Caki2 (cell line): Measurements from ENCODE around the gene XRCC3. TPM values are rescaled to one million over a fixed set of nuclear protein-coding genes. Genes with fewer than 3 reads are reported as not detected.

Experiments
- DNase-seq: peaks from one replicate; pipeline ENCODE4 v3.0.0-alpha.2; 2015; ENCODE audit warnings: low read depth
- in situ Hi-C: cut with HindIII; loops from 2 replicates; pipeline ENCODE4 v1.10.0; 2016; ENCODE audit warnings: low sequenced_read_pairs, low pct_unique_long_range_greater_than_20kb, mixed read lengths
- total RNA-seq: library from RNA; depleted of rRNA; stranded (reverse); fragments of >200 nt; shearing (Covaris generic); gene quantifications from 2 replicates; pipeline ENCODE4 v1.2.3, GENCODE V29; 2014; ENCODE audit warnings: low replicate concordance

XRCC3 gene
- total RNA-seq, 1 experiment from 2014 or later: 50.0 TPM

DNA sequence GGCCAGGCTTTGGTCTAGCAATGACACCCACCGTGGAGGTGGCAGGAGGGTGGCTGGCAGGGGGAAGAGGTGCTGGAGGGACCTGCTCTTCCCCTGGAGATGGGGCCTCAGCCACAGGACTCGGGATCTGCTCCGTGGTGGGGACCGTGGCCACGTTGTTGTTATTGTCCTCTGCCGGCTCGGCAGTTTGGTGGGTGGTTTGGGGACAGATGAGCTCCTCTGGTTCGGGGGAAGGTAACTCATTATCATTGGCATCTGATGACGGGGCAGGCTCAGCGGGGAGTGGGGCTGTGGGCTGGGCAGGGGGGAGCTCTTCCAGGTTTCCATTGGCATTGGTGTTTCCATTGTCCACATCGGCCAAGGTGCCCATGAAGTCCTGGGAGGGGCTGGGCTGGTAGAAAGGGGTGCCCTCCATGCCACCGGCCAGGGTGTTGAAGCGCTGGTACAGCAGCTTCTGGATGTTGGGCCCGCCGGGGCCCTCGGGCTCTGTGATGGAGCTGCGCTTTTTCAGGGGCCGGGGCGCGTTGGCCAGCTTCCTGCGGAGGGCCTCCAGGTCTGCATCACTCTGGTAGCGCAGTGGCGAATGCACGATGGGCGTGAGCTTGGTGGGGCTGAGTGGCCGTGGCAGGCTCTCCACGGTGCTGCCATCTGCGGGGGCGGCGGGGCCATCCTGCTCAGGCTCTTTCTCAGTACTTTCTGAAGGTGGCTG lies 24.7 kb upstream of the XRCC3 start:
- DNase-seq: no peak
- in situ Hi-C loops: no loop called here

DNA sequence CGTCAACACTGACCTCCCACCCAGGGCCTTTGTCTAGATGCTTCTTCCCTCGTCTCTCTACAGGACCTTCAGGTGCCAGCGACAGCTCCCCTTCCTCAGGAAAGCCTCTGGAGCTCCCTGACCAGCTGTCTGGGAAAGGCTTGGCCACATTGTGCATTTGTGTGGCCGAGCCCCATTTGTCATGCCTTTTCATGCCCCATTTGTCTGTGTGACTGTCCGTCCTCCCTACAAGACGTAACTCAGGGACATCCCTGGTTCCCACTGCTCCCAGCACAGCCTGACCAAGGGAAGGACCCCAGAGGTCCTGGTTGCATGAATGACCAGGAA lies 24.2 kb upstream of the XRCC3 start:
- in situ Hi-C loops: no loop called here
- DNase-seq: no peak

DNA sequence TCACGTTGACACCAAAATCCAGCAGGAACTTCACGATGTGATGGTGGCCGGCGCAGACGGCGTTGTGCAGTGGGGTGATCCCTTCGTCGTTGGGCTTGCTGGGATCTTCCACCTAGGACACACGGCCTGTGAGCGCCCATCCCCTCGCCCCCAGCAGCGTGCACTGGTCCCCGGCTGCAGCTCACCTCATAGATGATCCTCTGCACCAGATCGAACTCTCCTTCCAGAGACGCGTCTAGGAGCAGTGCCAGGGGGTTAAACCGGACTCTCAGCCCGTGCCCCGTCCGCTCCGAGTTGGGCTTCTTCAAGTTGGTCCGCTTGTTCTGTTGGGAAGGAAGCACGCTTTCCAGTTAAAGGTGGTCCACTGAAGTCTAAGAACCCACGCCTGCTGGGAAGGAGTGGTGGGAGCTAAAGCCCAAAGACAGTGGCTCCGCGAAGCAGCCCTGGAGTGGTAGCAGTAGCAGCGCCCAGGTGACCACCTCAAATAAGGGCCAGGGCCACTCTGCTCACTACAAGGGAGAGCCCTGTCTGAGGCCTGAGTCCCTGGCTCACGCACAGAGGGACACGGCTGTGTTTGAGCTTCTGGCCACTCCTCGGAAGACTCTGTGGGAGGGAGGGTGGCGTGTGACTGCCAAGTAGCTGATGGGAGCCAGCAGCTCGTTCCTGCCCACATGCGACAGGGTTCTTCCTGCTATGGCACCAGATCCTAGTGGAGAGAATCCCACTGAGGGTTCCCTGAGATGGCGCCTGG lies 23.6 kb upstream of the XRCC3 start:
- in situ Hi-C loops: no loop called here
- no peak for DNase-seq

DNA sequence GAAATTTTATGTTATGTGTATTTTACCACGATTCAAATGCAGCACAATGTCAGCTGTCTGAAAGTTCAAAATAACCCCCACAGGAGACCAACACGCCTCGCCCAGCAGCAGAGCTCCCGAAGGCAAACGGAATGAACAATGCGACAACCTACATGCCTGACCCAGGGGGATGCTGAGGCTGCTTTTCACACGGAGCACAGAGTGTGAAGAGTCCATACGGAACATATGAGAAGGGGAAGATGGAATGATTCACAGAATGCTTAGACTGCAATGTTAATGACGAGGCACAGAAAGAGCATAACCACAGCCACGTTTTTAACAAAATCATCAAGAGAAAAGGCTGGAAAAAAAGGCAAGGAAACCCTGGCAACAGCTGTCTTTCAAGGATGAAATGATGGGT lies 22.9 kb upstream of the XRCC3 start:
- in situ Hi-C loops: no loop called here
- DNase-seq: no peak

DNA sequence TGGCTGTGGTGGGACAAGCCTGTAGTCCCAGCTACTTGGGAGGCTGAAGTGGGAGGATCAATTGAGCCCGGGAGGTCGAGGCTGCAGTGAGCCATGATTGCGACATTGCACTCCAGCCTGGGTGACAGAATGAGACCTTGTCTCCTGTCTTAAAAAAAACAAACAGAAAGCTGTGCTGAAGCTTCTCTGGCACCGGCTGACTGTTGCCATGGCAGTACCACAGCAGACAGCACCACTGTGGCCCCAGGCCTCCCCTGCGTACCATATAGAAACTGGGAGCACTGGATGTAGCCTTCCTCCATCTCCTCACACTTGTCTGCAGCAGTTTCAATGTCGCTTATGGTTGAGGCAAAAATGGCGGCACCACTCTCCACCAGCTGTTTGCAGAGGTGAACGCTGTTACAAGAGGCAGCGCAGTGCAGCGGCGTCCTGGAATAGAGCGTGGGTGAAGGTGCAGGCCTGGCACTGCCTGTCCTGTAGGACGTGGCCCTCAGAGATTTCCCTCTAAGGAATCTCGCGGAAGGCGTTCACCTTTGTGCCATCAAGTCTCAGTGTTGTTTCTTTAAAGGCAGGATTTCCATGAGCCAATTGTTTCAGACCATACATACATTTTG lies 22.3 kb upstream of the XRCC3 start:
- in situ Hi-C loops: no loop called here
- DNase-seq: no peak

DNA sequence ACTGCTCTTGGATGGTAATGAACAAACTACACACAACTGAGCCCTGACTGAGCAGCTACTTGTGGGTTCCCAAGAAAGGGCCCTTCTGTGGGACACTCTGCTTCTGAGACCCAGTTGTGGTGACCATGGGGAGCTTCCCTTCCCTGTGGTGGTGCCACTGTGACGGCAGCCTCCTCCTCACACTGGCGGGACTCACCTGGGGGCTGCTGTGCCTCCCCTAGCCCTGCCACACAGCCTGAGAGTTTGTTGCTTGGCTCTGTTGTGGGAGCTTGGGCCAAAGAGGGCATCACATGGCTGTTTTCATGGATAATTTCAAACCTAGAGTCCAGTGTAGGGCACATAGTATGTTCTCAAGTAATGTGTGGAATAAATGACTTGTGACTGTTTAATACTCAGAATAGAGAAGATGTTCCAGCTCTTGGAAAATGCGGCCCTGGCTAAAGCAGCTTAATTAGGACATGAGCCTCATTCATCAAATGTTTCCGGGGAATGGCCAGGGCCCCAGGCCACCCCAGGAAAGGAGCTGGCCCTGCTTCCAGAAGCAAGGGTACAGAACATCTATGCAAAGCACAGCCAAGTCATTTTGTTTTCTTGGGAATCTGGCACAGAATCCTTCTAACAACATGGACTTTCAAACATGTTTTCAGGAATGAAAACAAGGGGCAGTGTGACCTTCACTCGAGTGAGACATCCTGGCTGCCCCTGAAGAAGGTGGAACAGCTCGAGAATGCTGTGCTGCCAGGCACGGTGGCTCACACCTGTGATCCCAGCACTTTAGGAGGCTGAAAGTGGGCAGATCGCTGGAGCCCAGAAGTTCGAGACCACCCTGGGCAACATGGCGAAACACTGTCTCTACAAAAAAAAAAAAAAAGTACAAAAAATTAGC lies 21.5 kb upstream of the XRCC3 start:
- in situ Hi-C loops: no loop called here
- no peak for DNase-seq

DNA sequence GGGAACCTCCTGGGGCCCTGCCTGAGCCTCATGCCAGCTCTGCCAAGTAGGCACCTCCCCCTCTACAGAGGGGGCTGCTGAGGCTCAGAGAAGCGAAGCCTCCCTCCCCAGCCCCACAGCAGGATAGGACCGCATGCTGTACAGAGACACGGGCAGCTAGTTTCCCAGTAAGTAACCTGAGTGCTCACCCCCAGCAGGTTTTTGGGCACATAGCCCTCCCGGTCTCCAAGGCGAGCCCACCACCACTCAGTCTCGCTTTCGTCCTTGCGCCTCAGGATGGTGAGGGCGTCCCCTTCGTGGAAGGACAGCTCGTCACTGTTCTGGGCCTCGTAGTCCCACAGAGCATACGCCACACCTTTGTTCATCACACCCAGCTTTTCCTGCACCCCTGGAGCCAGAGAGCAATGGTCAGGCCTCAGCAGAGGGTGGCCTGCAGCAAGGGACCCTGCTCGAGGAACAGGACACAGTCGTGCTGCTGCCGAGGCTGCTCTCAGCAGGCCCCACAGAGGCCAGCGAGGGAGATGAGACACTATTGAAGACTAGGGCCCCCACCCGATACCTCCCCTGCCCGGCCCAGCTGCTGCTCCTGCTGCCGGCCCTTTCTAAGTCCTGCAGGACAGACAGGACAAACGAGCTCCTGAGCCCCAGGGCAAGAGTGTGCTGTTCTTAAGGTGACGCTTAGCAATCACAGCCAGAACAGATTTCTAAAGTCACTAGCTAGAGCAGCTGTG lies 20.7 kb upstream of the XRCC3 start:
- DNase-seq: no peak
- in situ Hi-C loops: no loop called here

DNA sequence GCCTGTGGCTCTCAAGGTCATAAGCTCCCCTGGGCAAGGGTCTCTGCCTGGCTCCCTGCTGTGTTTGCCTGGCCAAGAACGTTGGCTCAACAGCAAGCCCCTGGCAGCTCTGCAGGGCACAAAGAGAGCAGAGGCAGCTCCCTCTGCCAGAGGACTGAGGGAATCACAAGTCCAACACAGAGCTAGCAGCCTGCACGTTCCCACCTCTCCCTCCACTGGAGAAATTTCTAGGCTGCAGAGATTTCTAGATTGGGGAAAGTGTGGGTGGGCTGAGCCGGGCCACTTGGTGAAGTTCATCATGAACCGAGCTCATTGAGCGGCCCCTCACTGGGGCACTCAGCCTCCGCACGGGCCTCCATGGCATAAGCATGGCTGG lies 20.2 kb upstream of the XRCC3 start:
- in situ Hi-C loops: no loop called here
- no peak for DNase-seq

DNA sequence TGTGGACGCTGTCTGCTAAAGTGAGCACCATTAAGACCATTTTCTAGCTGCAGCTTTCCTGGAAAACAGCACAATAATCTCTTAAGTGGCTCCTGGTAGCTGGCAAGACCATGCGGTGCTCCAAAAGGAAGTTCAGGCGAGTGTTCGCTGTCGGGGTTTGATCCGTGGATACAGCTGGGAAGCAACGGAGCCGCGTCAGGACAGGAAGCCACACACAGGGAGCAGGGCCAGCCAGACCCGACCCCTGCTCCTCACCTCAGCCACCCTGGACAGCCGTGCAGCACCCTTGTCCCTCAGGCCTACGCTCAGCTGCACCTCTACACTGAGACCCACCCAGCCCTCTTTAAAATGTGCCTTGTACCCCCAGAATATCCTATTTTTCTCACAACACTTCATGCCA lies 19.8 kb upstream of the XRCC3 start:
- no peak for DNase-seq
- in situ Hi-C loops: no loop called here

DNA sequence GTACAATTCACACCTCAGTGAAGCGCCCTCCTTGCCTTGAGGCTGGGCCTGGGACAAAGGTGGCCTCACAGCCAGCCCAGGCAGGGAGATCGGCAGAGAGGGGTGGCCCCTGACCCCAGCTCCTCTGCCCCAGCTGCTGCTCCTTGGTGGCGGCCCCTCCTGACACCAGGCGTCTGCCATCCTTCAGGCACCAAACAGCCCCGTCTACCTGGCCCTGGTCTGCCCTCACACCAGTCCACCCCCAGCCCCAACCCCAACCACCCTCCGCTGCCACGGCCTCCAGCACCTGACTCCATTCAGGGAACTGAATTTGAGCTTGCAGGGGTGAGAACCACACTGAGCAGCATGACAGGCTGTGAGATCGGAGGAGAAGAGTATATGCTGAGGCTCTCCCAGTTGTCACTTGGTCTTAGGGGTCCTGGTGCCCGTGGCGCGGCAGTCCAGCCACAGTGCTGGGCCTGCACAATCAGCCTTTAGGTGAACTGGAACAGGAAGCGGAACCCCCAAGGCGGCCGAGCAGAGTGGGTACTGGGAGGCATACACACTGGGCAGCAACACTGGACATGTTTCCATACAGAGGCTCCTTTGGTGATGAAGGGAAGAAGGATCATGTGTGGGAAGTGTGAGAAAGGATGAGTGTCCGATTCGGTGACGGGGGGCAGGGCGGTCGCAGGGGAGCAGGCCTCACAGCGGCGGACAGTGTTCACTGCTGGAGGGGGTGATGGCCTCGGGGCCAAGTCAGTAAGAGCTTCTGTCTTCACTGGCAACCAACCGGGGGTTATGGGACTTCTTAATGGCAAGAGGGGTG lies 19.0 kb upstream of the XRCC3 start:
- in situ Hi-C loops: no loop called here
- no peak for DNase-seq

DNA sequence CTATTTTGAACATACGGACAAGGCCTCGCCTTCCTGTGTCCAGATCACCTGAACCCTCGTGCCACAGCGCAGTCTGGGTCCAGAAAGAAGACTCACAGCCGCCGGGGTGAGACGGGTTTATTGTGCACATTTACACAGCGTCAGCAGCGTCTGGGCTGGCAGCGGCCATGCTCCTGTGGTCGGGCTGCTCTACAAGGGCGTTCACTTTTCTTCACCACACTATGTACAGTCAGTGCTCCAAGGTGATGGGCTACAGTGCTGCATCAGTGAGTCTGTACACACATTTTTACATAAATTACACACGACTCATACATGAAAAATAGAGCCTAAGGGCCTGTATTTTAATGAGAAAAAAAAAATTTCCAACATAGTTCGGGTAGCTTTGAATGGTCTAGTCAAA lies 18.4 kb upstream of the XRCC3 start:
- in situ Hi-C loops: no loop called here
- peak; percentile 8 for DNase-seq

DNA sequence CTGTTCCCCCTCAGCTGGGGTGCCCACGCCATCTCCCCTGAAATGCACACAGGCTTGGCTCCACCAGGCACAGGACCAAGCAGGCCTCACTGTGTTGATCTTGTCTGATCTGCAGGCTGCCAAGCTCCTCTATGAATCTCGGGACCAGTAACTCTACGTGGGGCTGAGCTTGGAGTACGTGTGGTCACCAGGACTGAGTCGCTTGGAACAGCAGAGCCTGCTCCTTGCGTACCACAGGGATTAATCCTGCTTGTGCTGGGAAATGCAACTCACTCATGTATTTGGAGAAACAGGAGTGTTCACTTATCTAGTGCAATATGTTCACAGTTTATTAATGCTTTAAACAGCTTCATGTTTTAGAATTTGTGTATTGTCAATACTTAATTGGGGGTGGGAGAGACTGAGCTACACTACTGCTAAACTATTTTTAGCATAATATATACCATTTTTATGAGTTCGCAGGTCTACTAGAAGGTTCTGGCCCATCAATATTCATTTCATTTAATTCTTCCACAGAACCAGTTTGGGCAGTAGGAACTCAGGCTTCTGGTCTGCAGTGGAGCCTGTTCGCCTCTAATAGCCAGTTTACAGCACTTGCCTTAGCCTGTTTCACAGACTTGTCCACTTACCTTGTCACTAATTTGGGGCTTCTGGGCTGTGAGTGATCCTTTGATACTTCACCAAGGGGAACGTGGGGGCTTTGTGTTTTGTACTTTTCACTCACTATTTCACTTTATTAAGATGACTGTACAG lies 17.8 kb upstream of the XRCC3 start:
- no peak for DNase-seq
- in situ Hi-C loops: no loop called here

DNA sequence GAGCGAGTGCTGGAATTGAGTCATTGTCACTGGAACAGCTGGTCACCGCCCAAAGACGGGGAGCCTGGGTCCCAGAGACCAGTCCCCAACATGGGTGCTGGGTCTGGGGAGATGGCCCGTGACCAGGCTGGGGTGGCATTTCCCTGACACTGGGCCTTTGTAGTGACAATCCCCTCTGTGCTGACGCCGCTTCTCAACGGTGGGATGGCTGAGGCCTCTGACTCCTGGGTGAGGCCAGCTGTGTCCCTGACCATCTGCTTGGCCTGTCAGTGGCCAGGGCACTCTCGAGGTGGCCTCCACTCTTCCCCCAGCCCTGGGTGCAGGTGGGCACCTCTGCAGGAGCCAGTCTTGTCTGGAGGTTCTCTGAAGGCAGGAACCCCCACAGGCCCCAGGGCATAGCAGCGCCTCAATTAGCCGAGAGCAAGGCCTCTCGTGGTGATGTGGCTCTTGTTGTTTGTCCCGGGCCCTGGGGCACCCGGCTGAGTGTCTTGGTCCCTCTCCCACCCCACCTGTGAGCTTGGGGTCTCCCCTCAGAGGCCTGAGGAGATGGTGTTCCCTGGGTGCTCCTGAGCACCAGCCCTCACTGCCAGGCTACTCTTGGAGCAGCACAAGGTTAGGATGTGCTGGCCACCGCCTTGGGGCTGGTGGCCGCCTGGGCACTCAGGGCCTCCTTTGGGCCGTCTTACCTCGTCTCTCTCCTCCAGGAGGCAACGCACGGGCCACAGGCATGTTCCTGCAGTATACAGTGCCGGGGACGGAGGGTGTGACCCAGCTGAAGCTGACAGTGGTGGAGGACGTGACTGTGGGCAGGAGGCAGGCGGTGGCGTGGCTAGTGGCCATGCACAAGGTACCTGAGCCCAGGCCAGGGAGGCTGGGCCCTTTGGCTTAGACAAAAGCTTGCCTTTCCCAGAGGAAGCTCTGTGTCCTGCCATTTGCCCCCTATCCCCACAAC lies 16.9 kb upstream of the XRCC3 start:
- DNase-seq: no peak
- in situ Hi-C loops: no loop called here

DNA sequence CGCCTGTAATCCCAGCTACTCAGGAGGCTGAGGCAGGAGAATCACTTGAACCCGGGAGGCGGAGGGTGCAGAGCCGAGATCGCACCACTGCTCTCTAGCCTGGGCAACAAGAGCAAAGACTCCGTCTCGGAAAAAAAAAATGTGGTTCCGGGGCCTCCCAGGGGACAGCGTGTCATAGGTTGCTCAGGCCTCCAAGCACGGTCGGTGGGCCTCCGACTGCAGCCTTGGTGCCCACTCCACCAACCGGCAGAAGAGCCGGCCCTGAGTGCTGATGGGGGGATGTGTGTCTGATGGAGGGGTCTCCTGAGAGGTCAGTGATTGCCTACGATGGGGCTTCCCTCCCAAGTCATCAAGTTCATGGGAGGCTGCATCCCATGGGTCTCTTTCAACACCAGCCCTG lies 16.2 kb upstream of the XRCC3 start:
- DNase-seq: no peak
- in situ Hi-C loops: no loop called here

DNA sequence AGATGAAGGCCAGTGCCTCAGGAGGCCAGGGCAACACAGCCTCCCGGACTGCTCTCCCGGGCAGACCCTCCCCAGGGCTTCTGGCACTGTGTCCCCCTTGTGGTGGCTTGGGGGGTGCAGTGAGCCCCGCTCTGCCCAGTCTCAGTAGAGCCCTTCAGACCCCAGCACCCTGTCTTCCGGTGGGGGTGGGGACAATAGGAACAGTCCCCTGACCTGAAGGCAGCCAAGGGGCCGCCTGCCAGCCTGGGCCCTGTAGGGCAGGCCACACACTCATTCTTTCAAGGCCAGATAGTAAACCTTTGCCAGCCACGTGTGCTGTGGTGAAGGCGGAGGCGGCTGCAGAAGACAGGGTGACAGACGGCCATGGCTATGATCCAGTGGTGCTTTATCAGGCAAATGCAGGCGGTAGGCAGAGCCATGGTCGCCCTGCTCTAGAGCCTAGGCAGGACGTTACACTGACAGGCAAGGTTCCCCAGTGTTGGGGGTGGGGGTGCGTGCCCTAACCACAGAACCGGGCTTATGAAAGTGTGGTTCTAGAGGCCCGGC lies 15.3 kb upstream of the XRCC3 start:
- DNase-seq: no peak
- in situ Hi-C loops: no loop called here
